Mesenchymal stem cell (in vitro differentiated cells and primary cell): Measurements from ENCODE around the gene NEUROG2.

ENCODE experiments used
- DNase-seq: peaks from one replicate; pipeline ENCODE4 v3.0.0-alpha.2; 2013
- H2AFZ ChIP-seq: one replicate; pipeline ENCODE4 v1.6.1; 2013; ENCODE audit warnings: low read depth, mild to moderate bottlenecking, control low read depth, inconsistent platforms, low read length, moderate library complexity
- H2AK5ac ChIP-seq: 2 replicates; pipeline ENCODE4 v1.6.1; 2013; ENCODE audit warnings: low read length, moderate library complexity, mild to moderate bottlenecking, inconsistent platforms; ENCODE audit not compliant: severe bottlenecking
- H2BK120ac ChIP-seq: one replicate; pipeline ENCODE4 v1.6.1; 2013; ENCODE audit warnings: low read depth, mild to moderate bottlenecking, inconsistent platforms, low read length, moderate library complexity
- H2BK12ac ChIP-seq, 2 experiments: one replicate each; pipeline ENCODE4 v1.6.1; 2013; ENCODE audit warnings: inconsistent platforms in 2 of 2, low read length in 2 of 2, mild to moderate bottlenecking in 2 of 2, moderate library complexity in 2 of 2, control low read depth in 1 of 2
- H2BK15ac ChIP-seq: one replicate; pipeline ENCODE4 v1.6.1; 2013; ENCODE audit warnings: mild to moderate bottlenecking, low read depth, inconsistent platforms; ENCODE audit not compliant: poor library complexity, severe bottlenecking
- H2BK5ac ChIP-seq: 2 replicates; pipeline ENCODE4 v1.6.1; 2013; ENCODE audit warnings: low read depth, mild to moderate bottlenecking, low read length, control low read depth, inconsistent platforms; ENCODE audit not compliant: poor library complexity, severe bottlenecking
- H3K14ac ChIP-seq, 2 experiments: one replicate each; pipeline ENCODE4 v1.6.1; 2013; ENCODE audit warnings: inconsistent platforms in 2 of 2, low read length in 2 of 2, control low read depth in 1 of 2, mild to moderate bottlenecking in 1 of 2, moderate library complexity in 1 of 2
- H3K18ac ChIP-seq, 2 experiments: one replicate each; pipeline ENCODE4 v1.6.1; 2013; ENCODE audit warnings: inconsistent platforms in 2 of 2, low read length in 2 of 2, control low read depth in 1 of 2, low read depth in 1 of 2, mild to moderate bottlenecking in 1 of 2
- H3K23ac ChIP-seq, 2 experiments: one replicate each; pipeline ENCODE4 v1.6.1; 2013; ENCODE audit warnings: inconsistent platforms in 2 of 2, low read length in 2 of 2, mild to moderate bottlenecking in 2 of 2, moderate library complexity in 2 of 2, control low read depth in 1 of 2
- H3K27ac ChIP-seq: 2 replicates; pipeline ENCODE4 v1.5.1; 2013; ENCODE audit warnings: mild to moderate bottlenecking, moderate library complexity, low read length, control low read depth, inconsistent platforms; ENCODE audit not compliant: poor library complexity, severe bottlenecking
- H3K27me3 ChIP-seq, 2 experiments: 2 replicates each; pipeline versions ENCODE4 v1.6.1 to v1.7.0; 2013; ENCODE audit warnings: low read length in 2 of 2, mild to moderate bottlenecking in 2 of 2, moderate library complexity in 2 of 2, control low read depth in 1 of 2, inconsistent platforms in 1 of 2; ENCODE audit not compliant: control insufficient read depth in 1 of 2, insufficient read depth in 1 of 2
- H3K36me3 ChIP-seq, 2 experiments: 2 replicates each; pipeline versions ENCODE4 v1.6.1 to v1.7.0; 2013; ENCODE audit warnings: low read length in 2 of 2, control low read depth in 1 of 2, inconsistent platforms in 1 of 2, low read depth in 1 of 2, mild to moderate bottlenecking in 1 of 2; ENCODE audit not compliant: insufficient read depth in 2 of 2, control insufficient read depth in 1 of 2
- H3K4ac ChIP-seq, 2 experiments: one replicate each; pipeline ENCODE4 v1.6.1; 2013; ENCODE audit warnings: inconsistent platforms in 2 of 2, low read length in 2 of 2, mild to moderate bottlenecking in 2 of 2, moderate library complexity in 2 of 2, control low read depth in 1 of 2, low read depth in 1 of 2
- H3K4me1 ChIP-seq: 2 replicates; pipeline ENCODE4 v1.6.1; 2013; ENCODE audit warnings: low read depth, low read length, control low read depth; ENCODE audit not compliant: control insufficient read depth, insufficient read depth
- H3K4me2 ChIP-seq: 2 replicates; pipeline ENCODE4 v1.6.1; 2013; ENCODE audit warnings: low read length, mild to moderate bottlenecking, inconsistent platforms; ENCODE audit not compliant: poor library complexity, severe bottlenecking
- H3K4me3 ChIP-seq, 2 experiments: 2 replicates each; pipeline versions ENCODE4 v1.5.1 to v1.7.0; 2013; ENCODE audit warnings: low read length in 2 of 2, mild to moderate bottlenecking in 2 of 2, control low read depth in 1 of 2, low read depth in 1 of 2; ENCODE audit not compliant: insufficient read depth in 1 of 2
- H3K79me1 ChIP-seq: replicated peaks from 2 replicates; pipeline ENCODE4 v1.6.1; 2013; ENCODE audit warnings: mild to moderate bottlenecking, control low read depth, low read length, inconsistent platforms; ENCODE audit not compliant: poor library complexity, severe bottlenecking
- H3K9ac ChIP-seq: 2 replicates; pipeline ENCODE4 v1.7.0; 2013; ENCODE audit warnings: mild to moderate bottlenecking, low read length, moderate library complexity
- H3K9me3 ChIP-seq: 2 replicates; pipeline ENCODE4 v1.7.0; 2013; ENCODE audit warnings: mild to moderate bottlenecking, low read length; ENCODE audit not compliant: control insufficient read depth
- H4K8ac ChIP-seq: one replicate; pipeline ENCODE4 v1.6.1; 2013; ENCODE audit warnings: inconsistent platforms, mild to moderate bottlenecking, low read length, moderate library complexity
- H4K91ac ChIP-seq: one replicate; pipeline ENCODE4 v1.6.1; 2013; ENCODE audit warnings: mild to moderate bottlenecking, low read length, inconsistent platforms
- WGBS: methylation state at CpG from one replicate; pipeline ENCODE4 v1.1.7; 2013; ENCODE audit warnings: mixed read lengths; 5-methylcytosine and 5-hydroxymethylcytosine counted together

Gene NEUROG2

DNA sequence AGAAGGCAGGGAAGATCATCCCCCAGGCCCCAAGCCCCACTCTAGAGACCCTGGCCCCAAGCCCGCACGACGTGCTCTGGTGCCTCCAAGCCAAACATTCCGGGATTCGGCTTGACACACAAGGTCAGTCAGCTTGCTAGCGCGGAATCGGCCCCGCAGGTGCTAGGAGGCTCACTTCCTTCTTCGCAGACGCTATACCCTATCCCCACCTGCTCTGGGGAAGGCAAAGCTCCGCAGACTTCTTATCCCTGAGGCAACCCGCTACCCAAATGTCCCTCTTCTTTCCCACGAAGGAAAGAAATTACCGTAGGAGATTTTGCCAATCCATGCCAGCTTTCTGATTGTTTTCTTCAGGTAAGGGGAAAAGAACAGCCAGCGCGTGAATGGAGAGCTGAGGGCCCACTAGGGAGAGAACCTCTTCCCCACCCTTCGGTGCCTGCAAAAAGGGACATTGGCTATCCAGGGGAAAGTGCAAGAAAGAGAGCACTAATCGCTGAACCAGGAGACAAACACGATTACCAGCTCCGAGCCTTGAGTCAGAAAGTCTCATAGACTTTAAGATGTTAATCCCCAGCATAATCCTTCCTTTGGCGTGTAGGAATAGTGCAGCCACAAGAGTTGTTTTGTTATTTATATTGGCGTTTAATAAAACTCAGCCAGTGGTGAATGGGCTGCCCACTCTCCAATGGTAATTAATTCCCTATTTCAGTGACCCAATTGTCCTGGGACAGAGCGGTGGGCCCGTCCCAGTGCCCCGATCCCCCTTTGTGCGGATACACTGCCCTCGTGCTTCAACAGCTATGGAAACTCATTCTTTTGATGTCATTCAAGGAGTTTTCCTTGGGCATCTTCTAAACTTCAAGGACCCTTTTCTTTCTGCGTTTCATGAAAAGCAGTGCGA lies 5.4 kb upstream of the NEUROG2 start:
- no peak overlapping the region for H4K91ac ChIP-seq
- no peak overlapping the region for H2AK5ac ChIP-seq
- H3K14ac ChIP-seq: no peak overlapping the region
- H3K4me1 ChIP-seq: peaks cover 19% of the 10 kb centered on the region
- H3K79me1 ChIP-seq: no peaks in the 10 kb centered on the region
- H3K4ac ChIP-seq: no peak overlapping the region
- no peak overlapping the region for H2AFZ ChIP-seq
- no peak overlapping the region for H2BK5ac ChIP-seq
- peaks cover 71 to 94% of the 10 kb centered on the region in 2 experiments for H3K27me3 ChIP-seq
- no peak overlapping the region for H2BK120ac ChIP-seq
- no peak overlapping the region for H3K4me3 ChIP-seq
- DNase-seq: no peak
- no peak overlapping the region for H4K8ac ChIP-seq
- H2BK12ac ChIP-seq: no peak overlapping the region
- H3K23ac ChIP-seq: peak overlapping the region in 1 of 2 experiments; percentile 70
- H3K4me2 ChIP-seq: no peak overlapping the region
- 1% methylated on average over 30 of the region's 30 CpGs for WGBS
- no peak overlapping the region for H3K9ac ChIP-seq
- H3K27ac ChIP-seq: no peak overlapping the region
- H3K36me3 ChIP-seq: no peaks in the 10 kb centered on the region
- peaks cover 11% of the 10 kb centered on the region for H3K9me3 ChIP-seq
- no peak overlapping the region for H3K18ac ChIP-seq
- no peak overlapping the region for H2BK15ac ChIP-seq

DNA sequence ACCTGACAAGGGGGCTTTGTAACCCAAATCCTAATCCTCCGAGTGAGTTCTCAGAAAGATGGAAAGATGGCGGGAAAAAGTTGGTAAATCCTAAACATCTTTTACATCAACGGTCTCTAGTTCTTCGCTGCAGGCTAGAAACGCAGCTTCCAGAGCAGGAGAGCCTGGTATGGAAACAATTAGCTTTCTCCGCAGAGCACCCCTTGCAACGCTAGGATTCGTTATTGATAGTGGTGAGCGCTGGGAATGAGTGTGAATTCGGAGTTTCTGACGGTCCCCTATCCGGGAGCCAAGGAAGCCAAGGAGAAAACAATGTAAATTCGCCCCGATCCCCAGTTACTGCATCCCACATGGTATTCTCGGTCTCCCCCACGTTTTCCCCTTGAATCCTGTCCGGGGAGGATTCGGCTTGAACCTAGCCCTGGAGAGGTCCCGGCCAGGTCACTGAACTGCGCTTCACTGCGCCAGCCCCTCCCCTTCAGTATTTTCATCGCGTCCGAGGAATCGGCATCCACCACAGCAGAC lies 4.7 kb upstream of the NEUROG2 start:
- H2AK5ac ChIP-seq: no peak overlapping the region
- no peak overlapping the region for H3K9ac ChIP-seq
- no peak overlapping the region for H2BK12ac ChIP-seq
- H2AFZ ChIP-seq: no peak overlapping the region
- H3K4me2 ChIP-seq: no peak overlapping the region
- H3K4me3 ChIP-seq: no peak overlapping the region
- no peak overlapping the region for H4K8ac ChIP-seq
- H3K36me3 ChIP-seq: no peaks in the 10 kb centered on the region
- H3K9me3 ChIP-seq: peaks cover 11% of the 10 kb centered on the region
- peaks cover 25% of the 10 kb centered on the region for H3K4me1 ChIP-seq
- no peak for DNase-seq
- no peak overlapping the region for H2BK120ac ChIP-seq
- H3K27me3 ChIP-seq: peaks cover 78 to 93% of the 10 kb centered on the region in 2 experiments
- WGBS: 5% methylated on average over 24 of the region's 25 CpGs
- peak overlapping the region in 1 of 2 experiments; percentile 70 for H3K23ac ChIP-seq
- no peak overlapping the region for H3K14ac ChIP-seq
- no peak overlapping the region for H4K91ac ChIP-seq
- H2BK15ac ChIP-seq: no peak overlapping the region
- no peak overlapping the region for H3K18ac ChIP-seq
- no peak overlapping the region for H2BK5ac ChIP-seq
- H3K4ac ChIP-seq: no peak overlapping the region
- no peak overlapping the region for H3K27ac ChIP-seq
- H3K79me1 ChIP-seq: no peaks in the 10 kb centered on the region

DNA sequence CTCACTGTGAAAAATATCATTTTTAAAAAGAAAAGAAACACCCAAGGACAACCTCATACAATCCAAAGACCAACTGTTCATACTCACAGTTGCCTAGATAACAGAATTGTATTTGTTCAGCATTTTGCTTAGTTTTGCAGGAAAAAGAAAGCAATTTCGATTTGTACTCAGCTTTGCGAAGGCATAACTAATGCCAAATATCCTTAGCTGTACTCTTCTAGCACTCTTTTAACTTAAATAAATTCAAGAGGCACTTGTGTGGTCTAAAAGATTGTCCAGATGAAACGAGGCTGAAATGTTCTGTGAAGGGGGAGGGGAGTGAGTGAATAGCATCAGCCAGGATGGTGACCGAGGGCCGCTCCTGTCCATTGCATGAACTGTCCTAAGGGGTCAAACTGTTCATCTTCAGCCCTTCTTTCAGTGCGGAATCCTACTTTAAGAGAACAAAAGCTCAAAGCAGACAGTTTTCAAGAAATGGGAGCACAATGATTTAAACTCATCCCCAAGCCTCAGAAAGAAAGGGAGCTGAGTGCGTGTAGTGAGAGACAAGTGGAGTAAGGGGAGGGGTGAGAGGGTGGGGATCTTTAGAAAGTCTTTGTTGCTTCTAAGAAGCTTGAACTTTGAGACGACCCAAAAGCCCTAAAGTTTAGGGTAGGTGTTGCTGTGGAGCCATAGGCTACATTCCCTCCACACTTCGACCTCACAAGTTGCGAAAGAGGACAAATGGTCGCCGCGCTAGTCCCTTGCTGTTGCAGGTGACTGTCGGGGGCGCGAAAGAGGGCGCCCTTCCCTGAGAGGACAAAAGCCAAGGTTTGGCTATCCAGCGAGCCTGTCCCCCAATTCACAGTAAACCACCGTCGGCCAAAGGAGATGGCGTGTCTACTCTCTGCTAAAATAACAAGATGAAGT lies 4.0 kb upstream of the NEUROG2 start:
- Histone ChIP-seq H3K4me2 (no peak overlapping the region), H3K23ac (no peak overlapping the region), H2AFZ (no peak overlapping the region), H2BK15ac (no peak overlapping the region), H3K14ac (no peak overlapping the region), H3K9ac (no peak overlapping the region), H4K8ac (no peak overlapping the region), H3K9me3 (peaks cover 11% of the 10 kb centered on the region), H2BK120ac (no peak overlapping the region), H3K27me3 (peaks cover 85 to 93% of the 10 kb centered on the region in 2 experiments), H3K27ac (no peak overlapping the region), H3K18ac (no peak overlapping the region), H2AK5ac (no peak overlapping the region), H3K79me1 (no peaks in the 10 kb centered on the region), H3K4me3 (no peak overlapping the region), H3K4me1 (peaks cover 32% of the 10 kb centered on the region), H2BK5ac (no peak overlapping the region), H2BK12ac (no peak overlapping the region), H4K91ac (no peak overlapping the region), H3K36me3 (no peaks in the 10 kb centered on the region), H3K4ac (no peak overlapping the region)
- no peak for DNase-seq
- WGBS: 3% methylated on average over 14 of the region's 21 CpGs

DNA sequence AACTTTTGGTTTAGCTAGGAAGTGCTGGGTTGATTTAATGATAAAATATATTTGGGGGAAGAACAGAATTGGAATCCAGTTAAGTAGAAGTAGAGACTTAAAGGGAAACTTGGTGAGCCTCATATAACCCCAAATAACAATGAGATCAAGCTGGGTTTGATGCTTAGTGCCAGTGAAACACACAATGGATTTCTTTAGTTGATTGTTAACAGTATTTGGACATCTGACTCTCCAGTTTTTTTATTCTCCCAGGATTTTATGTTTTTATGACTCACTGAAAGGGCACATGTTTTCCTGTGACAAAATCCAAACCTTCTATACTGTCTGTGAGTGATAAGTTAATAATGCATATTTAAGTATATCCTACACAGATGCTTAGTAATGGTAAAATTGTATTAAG lies 2.7 kb upstream of the NEUROG2 start:
- no peak overlapping the region for H3K18ac ChIP-seq
- no peak overlapping the region for H3K4me3 ChIP-seq
- H2AFZ ChIP-seq: no peak overlapping the region
- no peak overlapping the region for H2BK5ac ChIP-seq
- H2AK5ac ChIP-seq: no peak overlapping the region
- H3K23ac ChIP-seq: no peak overlapping the region
- H3K36me3 ChIP-seq: no peaks in the 10 kb centered on the region
- H2BK12ac ChIP-seq: no peak overlapping the region
- no peak overlapping the region for H3K27ac ChIP-seq
- no peak for DNase-seq
- H4K91ac ChIP-seq: no peak overlapping the region
- no peak overlapping the region for H3K4me2 ChIP-seq
- no peaks in the 10 kb centered on the region for H3K79me1 ChIP-seq
- H3K14ac ChIP-seq: no peak overlapping the region
- H3K27me3 ChIP-seq: peaks cover 91 to 94% of the 10 kb centered on the region in 2 experiments
- no peak overlapping the region for H4K8ac ChIP-seq
- peaks cover 11% of the 10 kb centered on the region for H3K9me3 ChIP-seq
- H2BK120ac ChIP-seq: no peak overlapping the region
- H3K4me1 ChIP-seq: peaks cover 35% of the 10 kb centered on the region
- H2BK15ac ChIP-seq: no peak overlapping the region
- H3K9ac ChIP-seq: no peak overlapping the region
- H3K4ac ChIP-seq: no peak overlapping the region
